Upper lobe of left lung (tissue), 6 donors: Measurements from ENCODE around the gene TP53I13. TPM values are rescaled to one million over a fixed set of nuclear protein-coding genes. Genes with fewer than 3 reads are reported as not detected.

Experiments
- ATAC-seq, 2 donors: fragments of 200-7000 bp; cut with Tn5 transposase; one replicate each; pipeline ENCODE4 v1.9.1; 2022; ENCODE audit warnings: mild to moderate bottlenecking in 2 of 2, moderate library complexity in 2 of 2; ENCODE audit not compliant: low FRiP score in 2 of 2
- DNase-seq, 2 donors: peaks; one replicate each; pipeline ENCODE4 v3.0.0-alpha.2; 2019 to 2020
- H3K27ac ChIP-seq, 4 donors: fragments of 200-600 bp; sonication (generic); one replicate each; pipeline ENCODE4 v1.5.1; 2016 to 2019
- H3K27me3 ChIP-seq, 4 donors: fragments of 200-600 bp; sonication (generic); one replicate each; pipeline ENCODE4 v1.5.1; 2017 to 2019
- H3K36me3 ChIP-seq, 4 donors: fragments of 200-600 bp; sonication (generic); one replicate each; pipeline ENCODE4 v1.5.1; 2016 to 2019
- H3K4me1 ChIP-seq, 4 donors: fragments of 200-600 bp; sonication (generic); one replicate each; pipeline ENCODE4 v1.5.1; 2018 to 2019
- H3K4me3 ChIP-seq, 4 donors: fragments of 200-600 bp; sonication (generic); one replicate each; pipeline ENCODE4 v1.5.1; 2017 to 2019; ENCODE audit warnings: mild to moderate bottlenecking in 2 of 4, moderate library complexity in 1 of 4
- H3K9me3 ChIP-seq, 4 donors: fragments of 200-600 bp; sonication (generic); one replicate each; pipeline ENCODE4 v1.5.1; 2018 to 2019
- EP300 ChIP-seq, 4 donors: sonication (generic); formaldehyde crosslinking; IDR thresholded peaks; one replicate each; pipeline ENCODE4 v1.5.1; 2017; ENCODE audit warnings: antibody characterized with exemption in 4 of 4, control low read depth in 2 of 4
- POLR2A ChIP-seq, 4 donors: fragments of 450-650 bp; IDR thresholded peaks; one replicate each; pipeline ENCODE4 v1.5.1; 2016 to 2017; ENCODE audit warnings: antibody characterized with exemption in 4 of 4, mild to moderate bottlenecking in 2 of 4
- POLR2AphosphoS5 ChIP-seq, 2 donors: sonication (generic); formaldehyde crosslinking; IDR thresholded peaks; one replicate each; pipeline ENCODE4 v1.5.1; 2017; ENCODE audit warnings: antibody characterized with exemption in 2 of 2
- WGBS, 2 donors: methylation state at CpG; one replicate each; pipeline ENCODE4 v1.1.5; 2017 to 2018; 5-methylcytosine and 5-hydroxymethylcytosine counted together
- total RNA-seq, 6 donors: library from RNA; depleted of rRNA in 4 of 6; stranded (reverse); fragments of >200 nt in 4 of 6; gene quantifications; one replicate each; pipeline versions ENCODE4 v1.1.0 to v1.2.1, GENCODE V29; 2016 to 2021
- TF ChIP-seq, protein P1 (sequence below), 6 experiments: fragments of 450-650 bp in 4 of 6; fragments of 200-600 bp in 2 of 6; sonication (generic) in 2 of 6; IDR thresholded peaks; one replicate each; pipeline ENCODE4 v1.5.1; 2016 to 2019; ENCODE audit warnings: antibody characterized with exemption in 6 of 6
- donor health status: DM: no; HTN: no; CAD: no; lungs with moderate emphysema.
- donor health status: DM: no; HTN: yes; CAD: no; lungs with severe emphysema.

TP53I13 gene
- total RNA-seq, 6 donors from 2014 or later, result 57.3 to 178 (median 75.4) TPM

- DNase-seq (no peak), ATAC-seq (no peak)
- H3K4me3 ChIP-seq, result no peak overlapping the region
- 87 to 88% methylated on average over 10 to 14 of the region's 15 CpGs for WGBS, 2 donors
- no peaks in the 10 kb centered on the region for H3K9me3 ChIP-seq
- H3K27ac ChIP-seq, result no peak overlapping the region
- H3K36me3 ChIP-seq, result no peaks in the 10 kb centered on the region
- peaks cover 11 to 14% (median 14%) of the 10 kb centered on the region in 4 donors for H3K4me1 ChIP-seq
- TF ChIP-seq EP300 (IDR thresholded peaks at IDR 0.05) (no peak), POLR2AphosphoS5 (IDR thresholded peaks at IDR 0.05) (no peak), POLR2A (IDR thresholded peaks at IDR 0.05) (no peak)
- TF ChIP-seq, protein P1, sequence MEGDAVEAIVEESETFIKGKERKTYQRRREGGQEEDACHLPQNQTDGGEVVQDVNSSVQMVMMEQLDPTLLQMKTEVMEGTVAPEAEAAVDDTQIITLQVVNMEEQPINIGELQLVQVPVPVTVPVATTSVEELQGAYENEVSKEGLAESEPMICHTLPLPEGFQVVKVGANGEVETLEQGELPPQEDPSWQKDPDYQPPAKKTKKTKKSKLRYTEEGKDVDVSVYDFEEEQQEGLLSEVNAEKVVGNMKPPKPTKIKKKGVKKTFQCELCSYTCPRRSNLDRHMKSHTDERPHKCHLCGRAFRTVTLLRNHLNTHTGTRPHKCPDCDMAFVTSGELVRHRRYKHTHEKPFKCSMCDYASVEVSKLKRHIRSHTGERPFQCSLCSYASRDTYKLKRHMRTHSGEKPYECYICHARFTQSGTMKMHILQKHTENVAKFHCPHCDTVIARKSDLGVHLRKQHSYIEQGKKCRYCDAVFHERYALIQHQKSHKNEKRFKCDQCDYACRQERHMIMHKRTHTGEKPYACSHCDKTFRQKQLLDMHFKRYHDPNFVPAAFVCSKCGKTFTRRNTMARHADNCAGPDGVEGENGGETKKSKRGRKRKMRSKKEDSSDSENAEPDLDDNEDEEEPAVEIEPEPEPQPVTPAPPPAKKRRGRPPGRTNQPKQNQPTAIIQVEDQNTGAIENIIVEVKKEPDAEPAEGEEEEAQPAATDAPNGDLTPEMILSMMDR (IDR thresholded peaks at IDR 0.05), result no peak
- peaks cover 0 to 3% (median 0%) of the 10 kb centered on the region in 4 donors for H3K27me3 ChIP-seq
Measured at GRCh38 chr17:29608986-29609385, 40.5 kb downstream of the TP53I13 start.

GRCh38 chr17:29610395-29610794 lies 41.9 kb downstream of the TP53I13 start:
- no peak for DNase-seq
- 94 to 100% methylated on average over 1 to 3 of the region's 3 CpGs for WGBS, 2 donors
- Histone ChIP-seq H3K4me1 (peaks cover 24 to 28% (median 28%) of the 10 kb centered on the region in 4 donors), H3K27ac (no peak overlapping the region), H3K9me3 (no peaks in the 10 kb centered on the region), H3K4me3 (no peak overlapping the region), H3K36me3 (no peaks in the 10 kb centered on the region), H3K27me3 (peaks cover 0 to 3% (median 0%) of the 10 kb centered on the region in 4 donors)
- ATAC-seq, result no peak
- no peak for TF ChIP-seq POLR2A (IDR thresholded peaks at IDR 0.05)
- TF ChIP-seq EP300 (IDR thresholded peaks at IDR 0.05), result no peak
- no peak for TF ChIP-seq POLR2AphosphoS5 (IDR thresholded peaks at IDR 0.05)

- Histone ChIP-seq H3K36me3 (no peaks in the 10 kb centered on the region), H3K27ac (no peak overlapping the region), H3K27me3 (peaks cover 0 to 6% (median 0%) of the 10 kb centered on the region in 4 donors), H3K9me3 (no peaks in the 10 kb centered on the region), H3K4me1 (peaks cover 35 to 40% (median 39%) of the 10 kb centered on the region in 4 donors), H3K4me3 (no peak overlapping the region)
- DNase-seq (no peak), ATAC-seq (no peak)
- WGBS, 2 donors, result 97 to 99% methylated on average over 6 to 10 of the region's 11 CpGs
- TF ChIP-seq POLR2AphosphoS5 (IDR thresholded peaks at IDR 0.05), result no peak
- TF ChIP-seq EP300 (IDR thresholded peaks at IDR 0.05), result no peak
- TF ChIP-seq, protein P1 (IDR thresholded peaks at IDR 0.05), result no peak
- TF ChIP-seq POLR2A (IDR thresholded peaks at IDR 0.05), result no peak
Measured at GRCh38 chr17:29611351-29612093, 43.0 kb downstream of the TP53I13 start.

- WGBS, 2 donors, result 93 to 96% methylated on average over 5 to 10 of the region's 12 CpGs
- no peak for TF ChIP-seq POLR2AphosphoS5 (IDR thresholded peaks at IDR 0.05)
- no peak for TF ChIP-seq EP300 (IDR thresholded peaks at IDR 0.05)
- no peak for TF ChIP-seq POLR2A (IDR thresholded peaks at IDR 0.05)
- TF ChIP-seq, protein P1 (IDR thresholded peaks at IDR 0.05), result no peak
Measured at GRCh38 chr17:29612094-29612403, 43.5 kb downstream of the TP53I13 start.

GRCh38 chr17:29612404-29613280 lies 44.1 kb downstream of the TP53I13 start:
- Histone ChIP-seq H3K9me3 (no peaks in the 10 kb centered on the region), H3K4me1 (peaks cover 46 to 51% (median 50%) of the 10 kb centered on the region in 4 donors), H3K27ac (peak overlapping the region in 1 of 4 donors; percentile 32), H3K27me3 (peaks cover 0 to 10% (median 0%) of the 10 kb centered on the region in 4 donors), H3K36me3 (no peaks in the 10 kb centered on the region), H3K4me3 (peak overlapping the region in 3 of 4 donors; percentile 29 to 47 (median 45))
- ATAC-seq, result no peak
- TF ChIP-seq, protein P1 (IDR thresholded peaks at IDR 0.05), result no peak
- no peak for TF ChIP-seq POLR2AphosphoS5 (IDR thresholded peaks at IDR 0.05)
- no peak for TF ChIP-seq POLR2A (IDR thresholded peaks at IDR 0.05)
- TF ChIP-seq EP300 (IDR thresholded peaks at IDR 0.05), result no peak
- peak in 1 of 2 donors; percentile 84 for DNase-seq
- 60 to 63% methylated on average over 38 to 47 of the region's 85 CpGs for WGBS, 2 donors

More at GRCh38 chr17:29612094-29612403, 43.5 kb downstream of the TP53I13 start:
- H3K4me3 ChIP-seq, result no peak overlapping the region
- H3K27ac ChIP-seq, result no peak overlapping the region
- peak in 1 of 2 donors; percentile 54 for DNase-seq
- no peaks in the 10 kb centered on the region for H3K9me3 ChIP-seq
- ATAC-seq, result no peak
- H3K27me3 ChIP-seq, result peaks cover 0 to 10% (median 0%) of the 10 kb centered on the region in 4 donors
- H3K4me1 ChIP-seq, result peaks cover 40 to 45% (median 45%) of the 10 kb centered on the region in 4 donors
- H3K36me3 ChIP-seq, result no peaks in the 10 kb centered on the region
